GM12873 (cell line): Measurements from ENCODE around the gene GATA5.

Source experiments
- CTCF ChIP-seq: IDR thresholded peaks from 2 replicates; pipeline ENCODE4 v1.5.1; 2012; ENCODE audit warnings: low read depth, mild to moderate bottlenecking, moderate library complexity, low read length, control low read depth; ENCODE audit not compliant: insufficient read depth; ENCODE audit errors: missing control alignments

The GATA5 gene

GRCh38 chr20:62430866-62431447, 44.8 kb downstream of the GATA5 start:
- TF ChIP-seq CTCF: no peak

- no peak for TF ChIP-seq CTCF
Measured at GRCh38 chr20:62430311-62430853, 45.4 kb downstream of the GATA5 start.

- no peak for TF ChIP-seq CTCF
Measured at GRCh38 chr20:62429455-62430310, 46.1 kb downstream of the GATA5 start.

- no peak for TF ChIP-seq CTCF
Measured at GRCh38 chr20:62428396-62429295, 47.1 kb downstream of the GATA5 start.

GRCh38 chr20:62428002-62428372, 47.8 kb downstream of the GATA5 start:
- TF ChIP-seq CTCF: no peak

GRCh38 chr20:62427172-62428001, 48.4 kb downstream of the GATA5 start, which contains the start of gene RBBP8NL:
Gene RBBP8NL, minus strand, starts transcription at chr20:62427539. Its CDS starts 7,892 bp downstream, at chr20:62419647.
- TF ChIP-seq CTCF: no peak
